ENCODE measurements around the gene SMIM22.

SMIM22 gene

DNA sequence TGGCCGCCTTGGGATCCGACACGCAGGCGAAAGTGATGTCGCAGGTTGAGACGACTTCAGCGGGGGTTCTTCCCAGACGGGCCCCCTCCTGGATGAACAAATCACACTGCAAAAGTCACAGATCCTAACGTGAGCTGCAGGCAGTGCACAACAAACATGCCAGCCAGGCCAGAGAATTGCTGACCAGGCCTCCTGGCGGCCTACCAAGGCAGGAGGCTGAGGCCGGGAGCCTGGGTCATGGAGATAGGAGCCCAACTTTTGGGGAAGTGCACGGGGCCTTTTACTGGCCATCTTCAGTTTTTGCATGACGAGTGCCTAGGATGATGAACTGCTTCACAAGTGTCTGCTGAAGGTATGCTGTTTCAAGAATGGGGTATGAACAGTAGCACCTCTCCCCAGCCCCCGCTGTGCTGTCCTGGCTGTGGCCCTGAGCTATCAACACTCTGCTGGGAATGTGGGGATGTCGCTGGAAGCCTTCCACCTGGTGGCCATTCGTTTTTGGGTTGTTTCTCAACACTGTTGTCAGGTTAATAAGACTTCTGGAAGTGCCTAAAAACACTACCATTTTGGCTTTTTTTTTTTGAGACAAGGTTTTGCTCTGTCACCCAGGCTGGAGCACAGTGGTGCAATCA lies 19.5 kb downstream of the SMIM22 start:
- FAIRE-seq, result no peak
- DNase-seq (ENCODE audit: low spot score), result no peak

DNA sequence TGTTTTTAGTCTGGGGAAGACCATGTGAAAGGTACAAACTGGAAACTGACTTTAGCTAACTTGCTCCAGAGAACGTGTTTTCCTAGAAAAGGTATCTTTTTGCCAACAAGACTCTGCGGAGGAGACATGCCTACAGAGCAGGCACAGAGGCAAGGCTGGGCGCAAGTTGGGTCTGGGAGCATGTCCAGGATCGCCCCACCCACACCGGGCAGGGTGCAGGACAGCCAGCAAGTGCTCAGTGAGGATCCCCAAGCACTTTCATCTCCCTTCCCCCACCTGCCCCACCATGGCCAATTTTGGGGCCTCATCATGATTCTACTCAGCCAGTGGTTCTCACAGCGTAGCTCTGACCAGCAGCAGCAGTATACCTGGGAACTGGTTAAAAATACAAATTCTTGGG lies 25.5 kb downstream of the SMIM22 start:
- FAIRE-seq (no peak), DNase-seq (ENCODE audit: low spot score) (no peak)

DNA sequence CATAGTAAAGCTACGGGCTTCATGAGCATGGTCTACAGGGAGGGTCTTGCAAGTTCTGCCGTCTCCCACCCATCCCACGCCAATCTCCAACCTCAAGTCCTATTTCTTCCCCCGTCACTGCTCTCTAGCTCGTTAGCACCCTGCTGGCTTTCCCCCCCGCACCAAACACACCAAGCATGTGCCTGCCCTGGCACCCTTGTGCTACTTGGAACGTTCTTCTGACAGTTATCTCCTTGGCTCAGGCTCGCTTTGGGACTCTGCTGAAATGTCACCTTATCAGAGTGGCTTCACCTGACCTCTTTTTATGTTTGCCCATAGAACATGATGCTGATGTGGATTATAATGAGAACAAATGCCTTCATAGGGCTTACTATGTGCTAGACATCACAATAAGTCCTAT lies 30.0 kb downstream of the SMIM22 start:
- FAIRE-seq (no peak), DNase-seq (ENCODE audit: low spot score) (no peak)

DNA sequence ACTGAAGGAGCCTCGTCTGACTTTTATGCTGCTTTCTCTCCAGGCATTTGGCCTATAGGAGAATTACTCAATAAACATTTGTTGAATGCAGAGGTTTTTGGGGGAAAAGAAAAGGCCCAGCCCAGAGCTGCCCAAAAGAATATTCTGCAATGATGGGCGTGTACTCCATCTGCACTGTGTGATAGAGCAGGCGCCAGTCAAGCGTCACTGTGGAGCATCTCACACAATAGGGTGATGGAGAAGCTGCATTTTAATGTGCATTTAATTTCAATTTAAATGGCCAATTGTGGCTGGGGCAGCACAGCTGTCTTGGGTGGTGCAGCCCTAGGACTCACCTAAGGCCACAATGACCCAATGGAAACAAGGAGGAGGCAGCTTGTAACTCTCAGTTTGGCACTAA lies 31.4 kb downstream of the SMIM22 start:
- FAIRE-seq, result no peak
- no peak for DNase-seq (ENCODE audit: low spot score)

DNA sequence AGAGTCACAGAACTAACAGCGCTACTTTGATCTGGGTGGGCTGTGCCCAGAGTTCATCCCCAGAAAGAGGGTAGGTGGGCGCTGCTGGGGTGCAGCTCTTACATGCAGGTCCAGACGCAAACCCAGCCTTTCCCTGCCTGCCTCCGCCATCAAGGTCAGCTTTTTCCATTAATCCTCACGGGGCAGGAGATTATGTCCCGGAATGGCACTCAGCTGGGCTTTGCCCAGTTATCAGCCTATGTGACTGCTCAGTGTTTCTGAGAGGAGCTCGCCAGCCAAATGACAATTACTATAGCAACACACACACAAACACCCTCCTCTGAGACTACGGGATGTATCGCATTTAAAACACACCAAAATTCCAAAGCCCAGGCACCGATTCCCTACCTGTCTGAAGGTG lies 31.8 kb downstream of the SMIM22 start:
- no peak for DNase-seq (ENCODE audit: low spot score)

DNA sequence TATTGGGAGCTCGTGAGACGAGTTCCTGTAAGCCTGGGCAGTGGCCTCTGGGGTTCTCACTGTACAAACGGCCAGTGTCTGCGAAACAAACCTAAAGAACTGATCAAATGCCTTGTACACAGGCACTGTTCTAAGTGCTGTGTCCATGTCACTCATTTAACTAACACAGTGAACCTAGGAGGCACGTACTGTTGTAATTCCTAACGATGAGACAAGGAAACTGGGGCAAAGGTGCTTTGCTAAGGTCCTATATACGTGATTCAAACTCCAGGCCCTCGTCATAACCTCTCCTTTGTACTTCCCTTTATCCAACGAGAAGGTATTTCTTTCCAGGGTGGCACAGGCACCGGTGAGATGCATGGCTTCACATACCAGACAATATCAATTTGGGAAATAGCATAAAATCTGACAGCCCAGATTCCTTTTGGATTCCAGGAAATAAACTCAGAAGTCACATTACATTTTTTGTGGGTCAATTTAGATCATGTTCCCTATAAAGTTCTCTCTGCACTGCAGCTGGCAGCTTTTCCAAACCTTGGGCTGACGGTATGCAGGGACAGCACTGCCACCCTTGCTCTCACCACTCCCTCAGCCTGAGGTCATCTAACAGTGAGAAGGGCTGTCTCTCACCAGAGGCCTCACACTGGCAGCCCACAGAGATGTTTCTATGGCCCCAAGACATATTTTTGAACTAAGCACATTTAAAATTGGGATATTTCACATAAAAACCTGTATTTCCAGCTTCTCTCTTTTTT lies 33.6 kb downstream of the SMIM22 start:
- FAIRE-seq (no peak), DNase-seq (ENCODE audit: low spot score) (no peak)

More for the DNA sequence above, 31.8 kb downstream of the SMIM22 start:
- FAIRE-seq, result no peak

DNA sequence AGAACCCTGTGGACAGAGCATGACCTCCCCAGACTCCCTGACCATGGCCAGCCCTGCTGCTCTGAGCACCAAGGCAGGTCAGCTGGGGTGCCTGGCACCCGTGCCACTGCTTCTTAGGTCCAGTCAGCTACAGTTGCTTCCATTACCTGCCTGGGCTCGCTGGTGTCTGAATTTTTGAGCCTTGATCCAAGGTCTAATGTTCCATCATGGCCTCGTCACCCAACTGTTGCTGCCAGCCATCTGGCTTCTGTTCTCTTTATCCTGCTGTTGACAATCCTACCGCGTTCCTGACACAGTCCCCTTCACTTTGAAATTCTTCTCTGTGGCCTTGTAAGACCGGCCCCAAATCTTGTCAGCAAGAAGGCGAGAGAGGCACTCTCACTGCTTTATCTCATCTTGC lies 35.2 kb downstream of the SMIM22 start:
- FAIRE-seq, result no peak
- no peak for DNase-seq (ENCODE audit: low spot score)

DNA sequence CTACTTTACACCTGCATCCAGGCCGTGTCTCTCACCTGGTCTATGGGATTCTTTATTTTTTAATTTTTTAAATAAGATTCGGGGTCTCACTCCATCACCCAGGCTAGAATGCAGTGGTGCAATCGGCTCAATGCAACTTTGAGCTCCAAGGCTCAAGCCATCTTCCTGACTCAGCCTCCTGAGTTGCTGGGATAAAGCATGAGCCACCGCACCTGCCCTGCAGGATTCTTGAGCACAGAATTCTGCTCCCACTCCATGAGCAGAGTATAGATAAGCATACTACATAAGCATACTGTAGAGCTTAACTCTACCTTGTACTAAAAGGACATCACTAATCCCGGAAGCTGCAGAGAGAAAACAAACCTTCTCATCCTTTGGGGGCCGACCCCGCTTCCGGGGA lies 36.4 kb downstream of the SMIM22 start:
- DNase-seq (ENCODE audit: low spot score) (no peak), FAIRE-seq (no peak)

DNA sequence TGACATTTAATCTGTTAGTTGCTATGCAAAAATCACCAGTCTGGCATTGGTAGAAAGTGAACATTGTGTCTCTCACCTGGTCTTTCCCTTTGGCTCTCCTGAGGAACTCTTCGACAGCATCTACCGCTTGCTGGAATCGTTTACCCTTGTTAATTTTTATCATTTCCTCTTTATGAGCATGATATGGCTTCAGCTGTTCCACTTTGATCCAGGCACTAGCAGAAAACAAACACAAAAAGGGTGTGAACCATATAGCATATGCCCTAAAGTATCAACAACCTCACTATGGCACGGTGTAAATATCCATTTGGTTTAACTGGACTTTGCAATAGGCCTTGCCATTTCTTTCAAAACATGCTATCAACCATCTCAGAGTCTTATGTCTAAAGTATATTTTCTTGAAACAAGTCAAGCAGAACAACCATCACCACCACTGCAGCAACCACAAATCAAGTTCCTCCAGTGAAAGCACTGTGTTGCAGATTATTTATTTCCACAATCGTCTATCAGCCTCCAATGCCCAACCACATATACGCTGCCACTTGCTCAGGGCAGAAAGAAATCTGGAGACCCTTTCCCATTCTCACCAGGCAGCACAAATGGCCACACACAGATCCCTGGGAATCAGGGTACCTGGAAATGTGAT lies 37.7 kb downstream of the SMIM22 start:
- DNase-seq (ENCODE audit: low spot score) (no peak), FAIRE-seq (no peak)

DNA sequence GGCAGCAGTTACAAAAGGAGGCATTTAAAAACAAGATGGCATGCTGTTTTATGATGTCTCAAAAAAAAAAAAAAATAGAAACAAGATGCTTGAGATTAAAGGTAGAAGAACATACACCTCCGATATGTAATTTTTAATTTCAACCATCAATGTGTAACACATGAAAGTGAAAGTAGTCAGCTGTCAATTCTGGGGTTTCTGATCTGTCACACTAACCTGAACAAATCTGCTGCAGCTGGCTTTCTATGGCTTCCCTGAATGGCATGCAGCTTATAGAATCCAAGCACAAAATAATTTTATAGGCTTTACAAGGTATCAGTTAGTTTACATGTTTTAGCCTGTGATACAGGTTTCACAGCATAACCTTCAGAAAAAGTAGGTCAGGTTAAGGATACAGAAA lies 38.4 kb downstream of the SMIM22 start:
- FAIRE-seq (no peak), DNase-seq (ENCODE audit: low spot score) (no peak)

DNA sequence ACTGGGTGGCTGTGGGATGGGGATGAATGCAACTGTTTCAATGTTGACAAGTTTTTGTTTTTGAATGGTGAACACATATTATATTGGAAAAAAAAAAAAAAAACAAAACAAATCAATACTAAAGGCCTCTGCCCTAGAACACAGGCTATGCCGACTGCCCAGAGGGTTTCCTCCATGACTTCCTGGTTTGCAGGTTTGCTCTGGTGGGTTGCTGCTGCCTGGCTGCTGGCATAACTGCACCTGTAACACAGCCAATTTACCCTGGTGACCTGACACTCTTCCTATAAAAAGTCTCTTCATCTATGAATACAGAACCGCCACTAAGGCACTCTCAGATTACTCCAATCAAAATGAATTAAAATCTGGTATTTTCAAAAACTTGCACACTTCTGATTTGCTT lies 41.6 kb downstream of the SMIM22 start:
- DNase-seq (ENCODE audit: low spot score) (no peak), FAIRE-seq (no peak)

DNA sequence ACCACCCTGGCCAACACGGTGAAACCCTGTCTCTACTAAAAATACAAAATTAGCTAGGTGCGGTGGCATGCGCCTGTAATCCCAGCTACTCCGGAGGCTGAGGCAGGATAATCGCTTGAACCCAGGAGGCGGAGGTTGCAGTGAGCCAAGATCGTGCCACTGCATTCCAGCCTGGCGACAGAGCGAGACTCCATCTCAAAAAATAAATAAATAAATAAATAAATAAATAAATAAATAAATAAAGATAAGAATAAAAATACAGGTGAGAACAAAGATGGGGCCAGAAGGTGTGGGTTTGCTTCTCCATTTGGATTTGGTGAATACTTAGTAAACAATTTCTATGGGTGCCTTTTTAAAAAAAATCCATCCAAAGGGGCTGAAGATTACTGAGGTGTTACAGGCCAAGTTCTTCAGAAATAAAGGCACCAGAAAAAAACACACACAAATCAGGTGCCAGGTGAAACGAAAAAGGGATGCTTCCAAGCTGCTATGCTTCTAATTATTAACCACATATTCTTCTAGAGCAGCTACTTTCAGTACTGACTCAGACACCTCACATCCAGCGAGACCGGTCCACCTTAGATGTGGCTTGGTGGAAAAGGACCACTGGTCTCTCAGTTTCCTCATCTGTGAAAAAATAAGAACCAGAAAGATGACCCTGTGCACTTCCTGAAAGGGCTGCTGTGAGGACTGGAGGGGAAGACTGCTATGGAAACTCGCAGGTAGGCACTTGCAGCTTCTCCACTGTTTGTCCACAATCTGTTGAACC lies 42.7 kb downstream of the SMIM22 start:
- FAIRE-seq (no peak), DNase-seq (ENCODE audit: low spot score) (no peak)

DNA sequence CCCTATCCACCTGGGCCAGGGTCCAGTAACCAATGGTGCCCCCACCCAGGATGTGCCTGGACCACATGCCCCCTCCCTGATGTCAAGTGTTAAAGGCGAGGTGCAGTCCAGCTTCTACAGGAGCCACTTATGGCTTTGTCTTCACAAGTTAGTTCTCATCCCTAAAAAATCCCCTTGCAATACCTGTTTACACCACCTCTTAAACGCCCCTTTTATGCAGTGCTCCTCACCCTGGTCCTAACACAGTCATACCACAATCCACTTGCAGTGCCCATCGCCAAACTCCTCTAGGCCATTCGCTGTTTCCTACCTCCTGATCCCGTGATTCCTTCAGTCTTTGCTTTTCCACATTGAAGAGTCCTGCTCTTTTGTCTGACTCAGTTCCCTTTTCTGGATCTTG lies 44.8 kb downstream of the SMIM22 start:
- DNase-seq (ENCODE audit: low spot score) (no peak), FAIRE-seq (no peak)

DNA sequence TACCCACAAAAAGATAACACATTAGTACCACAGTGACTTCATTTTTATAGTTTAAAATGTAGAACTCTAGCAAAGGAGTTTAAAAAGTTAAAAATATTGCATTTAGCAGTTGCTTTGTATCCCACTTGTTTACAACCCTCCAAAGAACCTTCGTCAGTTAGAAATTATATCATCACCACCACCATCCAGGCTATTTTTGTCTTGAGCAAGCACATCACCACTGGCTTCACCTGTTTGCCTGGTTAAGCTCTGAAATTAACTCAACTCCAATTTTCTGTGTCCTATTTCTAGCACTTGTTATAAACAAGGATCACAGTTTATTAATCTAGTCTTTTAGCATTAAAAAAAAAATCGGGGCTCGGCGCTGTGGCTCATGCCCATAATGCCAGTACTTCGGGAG lies 45.8 kb downstream of the SMIM22 start:
- FAIRE-seq (no peak), DNase-seq (ENCODE audit: low spot score) (no peak)

All from RCC 7860 (cell line).